Tongue (tissue), 2 donors: ENCODE data around the gene LEKR1. TPM values are rescaled to one million over a fixed set of nuclear protein-coding genes. Genes with fewer than 3 reads are reported as not detected.
"Not testable (repeated sequence)": the region's sequence is repeated elsewhere in the genome, so short reads cannot be mapped to it uniquely, and the experiment has no call there.

ENCODE experiments used
- DNase-seq: peaks from one replicate; pipeline ENCODE4 v3.0.0-alpha.2; 2015
- total RNA-seq: library from RNA; depleted of rRNA; stranded (reverse); fragments of >200 nt; gene quantifications from one replicate; pipeline ENCODE4 v1.2.3, GENCODE V29; 2014

The LEKR1 gene
- total RNA-seq, 1 donor from 2014 or later, result 0.51 TPM

DNA sequence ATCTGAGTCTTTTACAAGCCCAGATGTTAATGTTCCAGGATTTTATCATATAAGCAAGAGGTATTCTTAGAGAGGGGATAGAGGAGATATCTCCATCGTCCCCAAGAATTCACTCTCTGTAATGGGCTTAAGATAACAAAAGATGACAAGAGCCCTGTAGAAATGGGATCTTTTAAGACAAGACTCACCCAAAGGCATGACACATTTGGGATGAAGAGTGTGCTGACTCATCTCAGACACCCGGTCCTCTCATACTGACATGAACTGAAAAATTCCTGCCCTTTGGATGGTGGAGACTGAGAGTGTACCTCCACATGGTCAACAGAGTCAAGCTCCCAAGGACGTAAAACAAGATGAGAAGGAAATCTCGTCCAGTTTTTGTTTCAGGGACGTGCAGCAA is 11.0 kb downstream of the LEKR1 start:
- DNase-seq, result no peak

DNA sequence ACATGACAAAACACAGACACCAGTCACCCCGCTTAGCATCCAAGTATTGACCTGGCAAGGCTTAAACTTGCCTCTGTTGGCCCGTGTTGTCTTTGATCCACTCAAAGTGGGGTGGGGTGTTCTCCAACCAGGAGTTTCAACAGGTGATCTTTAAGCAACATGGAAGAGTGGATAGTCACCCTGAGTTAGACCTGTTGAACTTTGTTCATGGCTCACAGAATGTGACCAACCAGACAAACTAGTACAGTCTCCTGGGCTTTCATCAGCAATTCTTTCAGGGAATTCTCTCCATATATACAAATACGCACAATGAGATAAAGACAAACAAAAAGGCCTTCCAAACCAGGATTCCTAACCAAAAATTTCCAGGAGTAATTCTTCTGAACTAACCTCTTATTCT is 11.9 kb downstream of the LEKR1 start:
- no peak for DNase-seq

DNA sequence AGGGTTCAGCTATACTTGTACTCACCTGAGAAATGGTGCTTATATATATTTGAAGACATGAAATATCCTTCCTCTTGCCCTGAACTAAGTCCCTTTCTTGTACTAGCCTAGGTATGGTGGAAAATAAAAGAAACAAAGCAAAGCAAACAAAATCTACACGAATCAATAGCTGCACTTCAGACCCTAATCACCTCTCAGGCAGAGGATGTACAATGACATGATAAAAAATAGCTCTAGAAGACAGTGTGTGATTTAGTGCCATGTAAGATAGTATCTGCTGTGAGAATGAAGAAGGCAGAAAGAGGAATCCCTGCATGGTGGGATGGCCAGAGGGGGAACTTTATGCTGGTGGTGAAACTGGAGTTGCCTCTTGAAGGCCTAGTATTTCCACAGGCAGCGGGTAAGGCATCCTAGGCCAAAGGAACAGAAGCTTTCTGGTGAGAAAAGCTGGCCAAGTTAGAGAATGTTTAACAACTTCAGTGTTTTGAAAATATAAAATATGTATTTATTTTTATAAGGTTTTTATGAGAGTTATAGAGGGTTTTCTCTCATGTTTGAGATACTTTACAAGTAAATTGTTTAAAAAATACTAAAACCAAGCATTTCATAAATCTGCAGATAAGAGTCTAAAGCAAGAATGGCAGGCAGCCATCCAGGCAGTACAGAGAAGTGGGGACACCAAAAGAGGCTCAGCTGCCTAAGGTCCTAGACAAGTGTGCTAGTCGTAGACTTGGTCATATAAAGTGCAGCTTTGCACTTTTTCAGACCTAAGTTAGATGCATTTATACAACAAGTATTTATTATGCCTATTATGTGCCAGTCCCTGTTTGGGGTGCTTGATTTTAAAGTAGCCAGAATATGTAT is 14.9 kb downstream of the LEKR1 start:
- no peak for DNase-seq

DNA sequence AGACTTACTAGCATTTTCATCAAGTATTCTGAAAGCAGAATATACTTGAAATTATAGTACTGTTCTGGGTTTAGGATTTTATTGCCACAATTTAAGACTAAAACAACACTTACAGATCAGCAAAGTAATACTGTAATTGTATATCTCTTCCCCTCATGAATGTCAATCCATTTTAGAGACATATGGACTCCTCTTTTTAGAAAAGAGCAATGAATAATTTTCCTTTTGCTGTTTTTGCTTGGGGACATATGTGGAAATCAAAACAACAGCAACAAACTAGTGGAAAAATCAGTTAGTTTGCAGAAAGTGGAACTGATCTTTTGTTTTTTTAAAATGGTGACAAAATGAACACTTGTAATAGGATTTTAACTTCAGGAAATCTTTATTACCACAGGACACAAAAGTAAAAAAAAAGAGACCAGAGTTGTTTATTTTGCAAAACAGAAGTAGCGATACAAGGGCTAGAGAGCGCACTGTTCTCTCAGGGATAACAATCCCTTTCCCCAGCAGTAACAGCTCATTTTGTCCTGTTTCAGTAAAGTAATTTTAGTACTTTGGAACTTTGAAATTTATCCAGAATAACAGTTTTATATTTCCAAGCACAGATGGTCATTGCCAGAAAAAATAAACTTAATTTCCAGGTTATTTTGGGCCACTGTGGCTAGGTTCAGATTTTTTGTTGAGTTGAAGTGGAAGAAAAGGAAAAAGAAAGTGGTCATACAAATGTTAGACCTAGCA is 17.1 kb downstream of the LEKR1 start:
- no peak for DNase-seq

DNA sequence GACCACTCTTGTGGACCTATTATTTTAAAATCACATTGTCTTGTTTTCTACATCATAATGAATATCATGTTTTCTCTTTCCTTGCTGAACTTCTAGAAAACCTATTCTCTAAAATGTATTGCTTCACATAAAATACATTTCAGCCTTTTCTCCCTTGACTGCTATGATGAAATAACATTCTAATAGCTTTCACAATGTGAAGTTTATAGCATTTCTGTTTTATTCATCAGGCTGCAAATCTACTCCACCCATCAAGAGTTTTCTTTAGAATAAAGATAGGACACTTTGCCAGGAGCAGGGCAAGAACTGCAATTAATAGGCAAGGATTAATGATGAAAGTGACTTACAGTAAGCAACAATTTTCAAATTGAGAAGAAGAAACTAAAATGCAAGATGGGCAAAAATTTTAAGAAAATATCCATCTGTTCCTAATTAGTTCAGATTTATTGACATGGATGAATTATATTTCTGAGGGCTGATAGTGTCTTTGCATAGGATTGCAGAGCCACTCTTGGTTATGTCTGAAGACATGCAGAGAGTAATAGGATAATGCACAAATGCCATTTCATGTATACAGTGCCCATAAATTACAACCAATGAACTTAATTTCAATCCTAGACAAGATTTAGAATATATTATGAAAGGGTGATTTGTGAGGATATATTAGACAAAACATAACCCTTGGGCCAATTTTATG is 21.7 kb downstream of the LEKR1 start:
- no peak for DNase-seq

DNA sequence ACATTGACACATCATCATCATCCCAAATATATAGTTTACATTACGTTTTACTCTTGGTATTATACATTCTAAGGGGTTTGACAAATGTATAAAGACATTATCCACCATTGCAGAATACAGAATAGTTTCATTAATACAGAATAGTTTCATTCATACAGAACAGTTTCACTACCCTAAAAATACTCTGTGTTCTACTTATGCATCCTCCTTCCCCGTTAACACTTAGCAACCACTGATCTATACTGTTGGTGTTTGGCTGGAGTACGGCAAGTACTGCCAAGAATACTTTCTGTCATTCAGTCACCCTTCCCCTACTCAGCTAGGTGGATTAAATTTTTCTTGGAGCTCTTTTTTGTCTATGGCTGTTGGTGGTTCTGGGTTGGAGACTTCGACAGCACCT is 33.4 kb downstream of the LEKR1 start:
- no peak for DNase-seq

DNA sequence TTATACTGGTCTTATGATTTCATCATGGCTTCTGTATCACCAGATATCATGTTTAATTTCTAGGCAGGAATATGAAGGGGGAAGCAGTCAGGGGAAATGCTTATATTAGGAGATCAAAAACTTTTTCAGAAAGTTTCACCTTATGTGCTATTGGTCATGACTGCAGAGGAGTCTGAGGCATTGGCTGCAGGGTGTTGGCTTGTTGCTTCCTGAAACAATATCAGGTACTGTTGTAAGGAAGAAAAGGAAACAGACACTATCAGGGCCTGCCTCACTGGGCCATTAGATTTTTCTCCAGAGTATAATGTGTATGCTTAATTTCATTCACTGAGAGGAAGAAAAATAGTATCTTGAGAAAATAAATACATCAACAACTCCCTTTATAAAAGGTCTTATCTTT is 34.7 kb downstream of the LEKR1 start:
- DNase-seq, result no peak

DNA sequence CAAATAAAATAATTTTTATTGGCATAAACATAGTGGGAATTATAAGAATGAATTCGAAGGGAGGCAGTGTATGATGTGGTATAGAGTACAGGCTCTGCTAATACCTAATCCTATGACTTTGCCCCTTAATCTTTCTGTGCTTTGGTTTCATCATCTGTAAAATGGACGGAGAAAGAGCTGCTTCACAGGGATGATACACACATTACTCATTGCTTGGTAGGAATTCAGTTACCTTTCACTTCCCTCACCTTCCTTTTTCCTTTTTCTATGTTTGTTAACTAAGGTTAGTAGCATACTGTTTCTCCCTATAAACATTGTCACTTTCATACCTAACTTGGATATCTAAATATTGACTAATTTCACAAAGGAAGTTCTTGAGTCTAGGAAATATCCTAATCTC is 36.2 kb downstream of the LEKR1 start:
- DNase-seq, result no peak

DNA sequence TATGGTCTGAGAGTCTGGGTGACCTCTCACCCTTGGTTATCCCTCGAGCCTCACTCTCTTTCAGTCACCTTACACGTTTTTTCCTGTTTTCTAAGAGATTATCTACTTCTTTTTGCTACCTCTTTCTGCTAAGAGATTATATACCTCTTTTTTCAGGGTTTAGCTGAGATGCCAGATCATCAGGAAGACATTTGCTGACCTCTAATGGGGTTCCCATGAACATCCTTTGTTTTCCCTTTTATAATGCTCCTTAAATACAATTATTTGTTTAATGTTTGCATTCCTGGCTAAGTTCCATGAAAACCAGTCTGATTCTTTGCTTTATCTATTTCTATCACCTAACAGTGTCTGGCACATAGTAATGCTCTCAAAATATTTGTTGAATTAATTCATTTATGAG is 39.6 kb downstream of the LEKR1 start:
- no peak for DNase-seq

DNA sequence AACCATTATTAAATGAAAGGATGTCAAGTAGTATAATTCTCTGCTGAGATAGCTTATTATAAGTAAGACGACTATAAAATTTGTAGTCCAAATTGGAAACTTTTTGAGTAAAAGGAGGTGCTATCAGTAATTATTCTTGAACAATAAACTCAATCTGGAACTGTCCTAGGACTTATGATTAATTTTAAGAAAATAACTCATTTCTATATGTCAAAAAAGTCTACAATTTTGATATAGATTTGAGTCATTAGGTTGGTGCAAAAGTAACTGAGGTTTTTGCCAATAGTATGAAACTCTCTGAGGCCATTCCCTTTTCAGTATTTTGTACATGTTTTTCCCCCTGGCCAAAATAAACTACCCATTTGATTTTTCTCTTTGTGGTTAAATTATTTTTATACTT is 41.0 kb downstream of the LEKR1 start:
- no peak for DNase-seq

DNA sequence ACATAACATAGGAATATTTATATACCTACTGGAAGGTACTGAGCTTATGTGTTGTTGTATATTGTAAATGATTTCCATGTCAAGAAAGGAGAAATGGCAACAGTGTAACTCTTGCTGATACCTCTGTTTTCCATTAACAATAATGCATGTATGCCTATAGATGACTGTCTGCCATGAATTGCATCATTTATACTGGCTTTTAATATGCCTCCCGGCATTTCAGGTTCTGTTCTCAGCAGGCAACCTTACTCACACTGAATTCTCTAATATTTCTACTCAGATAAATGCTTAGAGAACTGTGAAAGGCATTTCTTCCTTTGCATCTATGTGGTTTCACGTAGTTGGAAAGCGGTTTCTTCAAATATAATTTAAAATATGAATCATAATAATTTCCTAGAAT is 41.8 kb downstream of the LEKR1 start:
- no peak for DNase-seq

DNA sequence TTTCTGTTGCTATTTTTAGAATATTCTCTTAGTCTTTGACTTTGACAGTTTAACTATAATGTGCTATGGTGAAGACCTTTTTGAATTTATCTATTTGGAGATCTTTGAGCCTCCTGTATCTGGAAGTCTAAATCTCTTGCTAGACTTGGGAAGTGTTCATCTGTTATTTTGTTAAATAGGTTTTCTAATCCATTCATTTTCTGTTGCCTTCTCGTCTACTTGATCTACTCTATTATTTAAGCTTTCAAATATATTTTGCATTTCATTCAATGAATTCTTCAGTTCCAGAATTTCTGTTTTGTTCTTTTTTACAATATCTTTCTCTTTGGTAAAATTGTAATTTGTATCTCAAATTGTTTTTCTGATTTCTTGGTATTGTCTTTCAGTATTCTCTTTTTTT is 47.8 kb downstream of the LEKR1 start:
- DNase-seq, result no peak

DNA sequence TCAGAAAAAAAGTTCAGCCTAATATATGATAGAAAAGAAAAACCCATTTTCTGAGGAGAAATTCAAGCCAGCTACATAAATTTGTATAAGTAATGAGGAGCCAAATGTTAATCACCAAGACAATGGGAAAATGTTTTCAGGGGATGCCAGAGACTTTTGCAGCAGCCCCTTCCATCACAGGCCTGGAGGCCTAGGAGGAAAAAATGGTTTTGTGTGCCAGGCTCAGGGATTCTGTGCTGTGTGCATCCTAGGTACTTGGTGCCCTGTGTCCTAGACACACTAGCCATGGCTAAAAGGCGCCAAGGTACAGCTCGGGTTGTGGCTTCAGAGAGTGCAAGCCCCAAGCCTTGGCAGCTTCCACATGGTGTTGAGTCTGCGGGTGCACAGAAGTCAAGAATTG is 53.3 kb downstream of the LEKR1 start:
- not testable (repeated sequence) for DNase-seq

DNA sequence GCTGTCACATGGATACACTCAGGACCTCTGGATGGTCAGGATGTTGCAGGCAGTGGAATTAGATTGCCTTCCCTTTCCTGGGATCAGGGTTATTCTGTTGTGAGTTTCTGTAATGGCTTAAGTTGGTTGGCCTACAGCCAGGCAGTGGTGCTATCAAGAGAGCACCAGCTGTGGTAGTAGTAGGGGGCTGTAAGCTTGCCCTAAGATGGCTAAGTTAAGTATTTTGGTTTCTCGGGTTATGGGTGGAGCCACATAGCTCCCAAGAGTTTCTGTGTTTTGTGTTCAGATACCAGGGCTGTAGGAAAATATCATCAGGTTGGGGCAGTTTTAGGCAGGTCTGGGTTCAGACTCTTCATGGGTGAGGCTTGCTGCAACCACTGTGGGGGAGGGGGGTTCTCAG is 59.6 kb downstream of the LEKR1 start:
- DNase-seq, result no peak

DNA sequence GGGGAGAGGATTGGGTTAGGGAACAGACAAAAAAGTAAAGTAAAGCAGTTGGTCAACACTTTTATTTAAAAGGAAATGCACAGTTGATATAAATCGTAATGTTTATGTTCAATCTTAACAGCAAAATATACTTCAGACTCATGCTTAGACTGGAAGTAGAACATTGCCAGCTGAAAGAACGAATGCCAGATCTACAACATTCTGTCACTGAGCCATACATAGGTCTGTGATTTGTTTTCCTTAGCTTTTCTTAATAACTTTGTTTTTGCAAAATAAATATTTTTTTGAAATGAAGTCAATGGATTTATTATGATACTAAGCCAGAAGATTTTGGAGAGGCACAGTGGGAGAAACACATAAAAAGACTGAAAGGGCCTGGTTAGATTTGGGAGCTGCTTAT is 62.0 kb downstream of the LEKR1 start:
- peak; percentile 17 for DNase-seq

DNA sequence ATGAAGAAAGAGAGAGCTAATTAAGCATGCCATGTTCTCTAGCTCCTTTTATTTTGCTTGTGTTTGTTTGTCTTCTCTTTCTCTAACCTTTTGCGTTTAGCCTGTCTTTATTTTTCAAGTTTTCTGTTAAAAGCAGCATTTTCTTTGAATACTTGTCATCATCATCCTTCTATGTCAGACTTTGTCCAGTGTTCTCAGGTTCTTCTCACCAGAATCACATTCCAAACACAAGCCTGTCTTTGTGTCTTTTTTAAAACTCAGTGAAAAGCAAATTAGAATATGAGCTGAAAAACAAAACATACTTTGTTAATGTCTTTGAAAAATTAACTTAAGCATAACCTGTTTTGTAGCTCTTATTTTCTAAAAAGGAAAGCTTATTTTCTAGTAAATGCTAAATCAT is 62.4 kb downstream of the LEKR1 start:
- DNase-seq, result peak; percentile 5

DNA sequence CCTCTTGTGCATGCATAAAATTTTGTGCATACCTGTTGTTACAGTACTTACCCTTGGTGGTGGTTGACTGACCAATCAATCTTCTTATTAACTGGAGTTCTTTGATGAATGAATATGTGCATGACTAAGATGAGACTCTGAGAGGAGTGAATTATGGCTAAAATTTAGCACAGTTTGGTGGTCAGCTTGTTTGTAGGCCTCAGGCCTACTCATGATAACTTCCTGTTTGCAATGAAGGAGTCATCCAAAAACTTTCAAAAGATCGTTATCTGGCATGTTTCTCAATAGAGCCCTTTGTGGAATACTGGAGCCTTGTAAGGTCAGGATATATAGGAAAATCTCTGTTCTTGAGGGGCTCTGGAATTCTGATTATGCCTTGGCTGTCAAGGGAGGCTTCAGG is 66.5 kb downstream of the LEKR1 start:
- no peak for DNase-seq

DNA sequence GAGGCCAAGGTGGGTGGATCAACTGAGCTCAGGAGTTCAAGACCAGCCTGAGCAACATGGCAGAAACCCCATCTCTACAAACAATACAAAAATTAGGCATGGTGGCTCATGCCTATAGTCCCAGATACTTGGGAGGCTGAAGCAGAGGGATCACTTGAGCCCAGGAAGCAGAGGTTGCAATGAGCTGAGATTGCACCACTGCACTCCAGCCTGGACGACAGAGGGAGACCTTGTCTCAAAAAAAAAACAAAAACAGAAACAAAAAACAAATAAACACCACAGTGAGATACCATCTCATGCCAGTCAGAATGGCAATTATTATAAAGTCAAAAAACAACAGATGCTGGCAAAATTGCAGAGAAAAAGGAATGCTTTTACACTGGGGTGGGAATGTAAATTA is 69.2 kb downstream of the LEKR1 start:
- DNase-seq, result not testable (repeated sequence)

DNA sequence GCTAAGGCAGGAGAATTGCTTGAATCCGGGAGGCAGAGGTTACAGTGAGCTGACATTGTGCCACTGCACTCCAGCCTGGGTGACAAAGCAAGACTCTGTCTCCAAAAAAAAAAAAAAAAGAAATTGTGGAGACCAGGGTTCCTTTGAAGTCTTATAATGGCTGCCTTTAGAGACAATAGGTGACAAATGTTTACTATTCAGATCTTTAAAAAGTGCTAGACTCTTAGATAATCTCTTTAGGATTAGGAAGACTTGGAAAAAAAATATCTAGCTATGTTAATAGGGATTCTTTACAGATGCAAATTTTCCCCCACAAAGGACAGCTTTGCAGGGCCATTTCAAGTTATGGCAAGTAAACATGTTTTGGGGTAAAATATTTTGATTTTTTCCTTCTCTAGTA is 71.7 kb downstream of the LEKR1 start:
- DNase-seq, result not testable (repeated sequence)

DNA sequence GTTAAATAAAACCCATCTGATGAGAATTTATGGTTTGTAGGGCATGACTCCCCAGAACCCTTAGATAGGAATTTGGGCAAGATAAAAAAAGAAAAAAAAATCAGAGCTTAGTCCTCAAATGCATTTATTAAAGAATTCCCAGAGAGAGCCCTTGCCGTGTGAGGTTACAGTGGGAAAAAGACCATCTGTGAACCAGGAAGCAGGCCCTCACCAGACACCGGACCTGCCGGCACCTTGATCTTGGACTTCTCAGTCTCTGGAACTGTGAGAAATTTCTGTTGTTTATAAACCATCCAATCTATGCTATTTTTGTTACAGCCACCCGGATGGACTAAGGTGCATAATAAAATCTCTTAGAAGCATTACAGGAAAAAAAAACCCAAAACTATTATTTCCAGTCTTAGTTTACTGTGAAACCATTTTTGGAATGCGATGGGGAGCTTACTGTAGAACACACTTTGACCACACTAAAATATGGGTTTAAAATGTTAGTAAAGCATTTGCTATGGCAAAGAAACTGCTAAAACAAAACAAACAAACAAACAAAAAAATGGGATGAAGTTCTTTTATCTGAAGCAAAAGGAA is 72.2 kb downstream of the LEKR1 start:
- no peak for DNase-seq

DNA sequence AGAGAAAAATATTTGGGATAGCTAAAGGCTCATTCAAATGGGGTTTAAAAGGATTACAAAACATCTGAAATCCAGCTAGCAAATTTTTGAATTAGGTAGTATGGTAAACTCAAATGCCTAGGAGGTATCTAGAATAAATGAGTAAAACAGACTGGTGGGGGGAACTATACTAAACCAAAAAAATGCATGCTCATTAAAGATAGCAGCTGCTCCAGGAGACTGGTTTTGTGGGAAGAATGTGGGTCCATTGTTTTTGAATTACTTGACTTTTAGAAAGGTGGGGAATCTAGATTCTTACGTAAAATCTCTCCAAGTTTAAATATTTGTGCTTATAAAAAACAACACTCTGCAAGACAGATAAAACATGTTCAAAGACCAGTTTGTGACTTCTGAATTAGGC is 73.8 kb downstream of the LEKR1 start:
- no peak for DNase-seq

DNA sequence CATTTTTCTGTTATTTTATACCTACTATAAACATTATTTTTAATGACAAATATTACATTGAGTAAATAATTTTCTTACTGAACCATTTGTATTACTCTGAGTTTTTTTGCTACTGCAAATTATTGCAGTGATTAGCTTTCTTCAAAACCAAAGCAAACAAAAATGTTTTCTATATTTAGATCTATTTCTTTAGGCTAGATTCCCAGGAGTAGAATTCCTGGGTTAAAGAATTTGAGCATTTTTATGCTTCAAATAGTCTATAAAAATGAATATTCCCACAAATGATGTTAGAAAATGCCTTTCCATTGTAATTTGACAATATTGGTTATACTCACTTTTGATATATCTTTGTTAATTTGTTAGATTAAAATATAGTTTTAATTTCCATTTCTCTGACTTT is 76.8 kb downstream of the LEKR1 start:
- no peak for DNase-seq

DNA sequence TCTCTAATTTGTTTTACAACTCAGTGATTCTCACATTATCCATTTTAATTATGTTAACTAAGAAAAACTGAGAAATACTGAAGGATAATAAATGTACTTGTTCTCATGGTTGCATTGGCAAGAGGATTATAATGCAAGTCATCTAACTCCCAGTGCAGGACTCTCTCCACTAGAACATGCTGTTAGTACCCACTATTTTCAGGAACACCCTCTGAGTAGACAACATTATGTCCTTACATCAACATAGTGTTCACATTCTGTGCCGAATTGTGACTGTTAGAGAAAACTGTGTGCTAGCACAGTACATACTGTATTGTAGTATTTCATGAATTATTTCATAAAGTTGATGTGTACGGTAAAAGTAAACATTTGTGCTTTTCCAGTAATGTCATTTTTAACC is 80.1 kb downstream of the LEKR1 start:
- no peak for DNase-seq
